GM19397 (cell line): ENCODE data around the gene VSTM2B.

ENCODE experiments used
- ATAC-seq: cut with Tn5 transposase; IDR thresholded peaks from one replicate; pipeline ENCODE4 v1.9.1; 2021; ENCODE audit warnings: mild to moderate bottlenecking, moderate library complexity; ENCODE audit not compliant: unreplicated experiment

The VSTM2B gene

GRCh38 chr19:29515233-29515619 lies 10.6 kb upstream of the VSTM2B start:
- no peak for ATAC-seq

GRCh38 chr19:29515706-29516357 lies 10.0 kb upstream of the VSTM2B start:
- no peak for ATAC-seq

- no peak for ATAC-seq
Observed at GRCh38 chr19:29516358-29516725, 9.5 kb upstream of the VSTM2B start.

- no peak for ATAC-seq
Observed at GRCh38 chr19:29516821-29517395, 8.9 kb upstream of the VSTM2B start.

- ATAC-seq: no peak
Observed at GRCh38 chr19:29517412-29517811, 8.4 kb upstream of the VSTM2B start.

GRCh38 chr19:29517946-29518345 lies 7.8 kb upstream of the VSTM2B start:
- no peak for ATAC-seq

GRCh38 chr19:29519146-29519545 lies 6.6 kb upstream of the VSTM2B start:
- ATAC-seq: no peak

GRCh38 chr19:29519931-29520330 lies 5.9 kb upstream of the VSTM2B start:
- ATAC-seq: no peak

GRCh38 chr19:29520390-29520789 lies 5.4 kb upstream of the VSTM2B start:
- ATAC-seq: no peak

- ATAC-seq: no peak
Observed at GRCh38 chr19:29521291-29522075, 4.3 kb upstream of the VSTM2B start.

GRCh38 chr19:29523568-29523967 lies 2.2 kb upstream of the VSTM2B start:
- ATAC-seq: no peak

- no peak for ATAC-seq
Observed at GRCh38 chr19:29524201-29524911, 1.4 kb upstream of the VSTM2B start.

- no peak for ATAC-seq
Observed at GRCh38 chr19:29524912-29525831, 622 bp upstream of the VSTM2B start.

GRCh38 chr19:29526730-29527499 lies 1.1 kb downstream of the VSTM2B start:
- no peak for ATAC-seq

- ATAC-seq: no peak
Observed at GRCh38 chr19:29527500-29528328, 1.9 kb downstream of the VSTM2B start.

- ATAC-seq: peak; percentile 75
Observed at GRCh38 chr19:29528350-29528945, 2.7 kb downstream of the VSTM2B start.

- no peak for ATAC-seq
Observed at GRCh38 chr19:29528946-29529645, 3.3 kb downstream of the VSTM2B start.
